ENCODE measurements around the gene VAV2. TPM values are rescaled to one million over a fixed set of nuclear protein-coding genes. Genes with fewer than 3 reads are reported as not detected.

Gene VAV2
- total and polyA plus RNA-seq, 8 donors = 25.3 to 44.1 (median 35.5) TPM

- no peaks in the 10 kb centered on the region for H3K27me3 ChIP-seq
- H3K4me3 ChIP-seq = no peak overlapping the region
- ATAC-seq (no peak), DNase-seq (peak in 1 of 4 donors; percentile 47)
- peaks cover 0 to 20% of the 10 kb centered on the region in 2 donors for H3K4me1 ChIP-seq
- H3K36me3 ChIP-seq = peaks cover 0 to 6% of the 10 kb centered on the region in 2 donors
- TF ChIP-seq CTCF (IDR thresholded peaks at IDR 0.05) = no peak
- H3K9me3 ChIP-seq = no peaks in the 10 kb centered on the region
- intact Hi-C loops (cut with DNase I) = no loop called here
- no peak overlapping the region for H3K27ac ChIP-seq
These were observed 48.9 kb downstream of the VAV2 start for GRCh38 chr9:133943036-133943780.

DNA sequence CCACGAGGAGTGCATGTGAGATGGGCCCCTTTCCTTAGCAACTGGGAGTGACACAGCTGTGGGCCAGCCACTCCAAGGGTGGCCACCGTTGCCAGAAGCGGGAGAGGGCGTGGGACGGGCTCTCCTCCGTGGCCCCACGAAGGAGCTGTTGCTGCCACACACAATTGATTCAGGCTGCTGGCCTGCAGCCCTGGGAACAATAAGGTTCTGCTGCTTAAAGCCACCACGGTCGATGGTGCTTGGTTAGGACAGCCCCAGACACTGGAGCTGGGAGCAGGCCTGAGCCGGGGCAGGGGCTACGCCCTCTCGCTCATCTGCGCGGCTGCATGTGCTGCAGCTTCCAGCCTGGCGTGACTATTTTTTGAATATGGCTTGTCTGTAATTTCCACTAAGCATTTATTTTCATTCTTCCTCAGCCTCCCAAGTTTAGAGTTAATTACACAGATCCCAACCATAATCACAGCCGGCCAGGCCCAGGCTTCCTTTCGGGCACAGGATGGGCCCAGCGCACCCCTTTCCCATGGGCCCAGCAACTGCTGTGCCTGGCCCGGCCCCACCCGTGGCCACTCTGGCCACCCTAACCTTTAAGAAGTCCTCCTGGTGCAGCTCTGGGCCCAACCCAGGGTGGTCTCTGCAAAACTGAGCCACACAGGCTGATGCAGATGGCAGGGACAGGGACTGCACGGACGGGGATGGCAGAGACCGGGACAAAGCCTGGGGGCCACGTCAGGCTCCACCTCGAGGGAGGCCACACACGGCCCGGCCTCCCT, 49.7 kb downstream of the VAV2 start:
- DNase-seq = peak in 1 of 4 donors; percentile 51
- H3K4me1 ChIP-seq = peaks cover 0 to 13% of the 10 kb centered on the region in 2 donors
- H3K36me3 ChIP-seq = peaks cover 0 to 14% of the 10 kb centered on the region in 2 donors
- no peaks in the 10 kb centered on the region for H3K9me3 ChIP-seq
- no peak for ATAC-seq
- intact Hi-C loops (cut with DNase I) = no loop called here
- TF ChIP-seq CTCF (IDR thresholded peaks at IDR 0.05) = no peak
- H3K27me3 ChIP-seq = no peaks in the 10 kb centered on the region
- no peak overlapping the region for H3K4me3 ChIP-seq
- H3K27ac ChIP-seq = no peak overlapping the region

- Histone ChIP-seq H3K27ac (no peak overlapping the region), H3K9me3 (no peaks in the 10 kb centered on the region), H3K36me3 (peaks cover 0 to 16% of the 10 kb centered on the region in 2 donors), H3K4me3 (no peak overlapping the region), H3K4me1 (peaks cover 0 to 8% of the 10 kb centered on the region in 2 donors), H3K27me3 (no peaks in the 10 kb centered on the region)
- no peak for ATAC-seq
- peak in 1 of 4 donors; percentile 58 for DNase-seq
- TF ChIP-seq CTCF (IDR thresholded peaks at IDR 0.05) = no peak
- intact Hi-C loops (cut with DNase I) = no loop called here
These were observed 52.3 kb downstream of the VAV2 start for GRCh38 chr9:133939845-133940244.

- intact Hi-C loops (cut with DNase I) = no loop called here
These were observed 52.8 kb downstream of the VAV2 start for GRCh38 chr9:133939171-133939785.

More at GRCh38 chr9:133939171-133939785, 52.8 kb downstream of the VAV2 start:
- Histone ChIP-seq H3K36me3 (peaks cover 0 to 16% of the 10 kb centered on the region in 2 donors), H3K9me3 (no peaks in the 10 kb centered on the region), H3K4me3 (no peak overlapping the region), H3K27me3 (no peaks in the 10 kb centered on the region), H3K4me1 (peaks cover 0 to 8% of the 10 kb centered on the region in 2 donors), H3K27ac (no peak overlapping the region)
- peak in 1 of 4 donors; percentile 50 for DNase-seq
- no peak for TF ChIP-seq CTCF (IDR thresholded peaks at IDR 0.05)
- no peak for ATAC-seq

Measured in left lung (tissue), 10 donors.